HUES6 (cell line): ENCODE data around the gene RNF175.

Experiments
- H3K27ac ChIP-seq: 2 replicates; pipeline ENCODE4 v1.7.0; 2013; ENCODE audit warnings: low read depth, mild to moderate bottlenecking, low read length, inconsistent platforms
- H3K27me3 ChIP-seq: 2 replicates; pipeline ENCODE4 v1.6.1; 2013; ENCODE audit warnings: low read length; ENCODE audit not compliant: control insufficient read depth, insufficient read depth
- H3K36me3 ChIP-seq: 2 replicates; pipeline ENCODE4 v1.6.1; 2013; ENCODE audit warnings: low read length; ENCODE audit not compliant: control insufficient read depth, insufficient read depth
- H3K4me1 ChIP-seq: 2 replicates; pipeline ENCODE4 v1.6.1; 2013; ENCODE audit warnings: low read length; ENCODE audit not compliant: control insufficient read depth, insufficient read depth
- H3K4me3 ChIP-seq: 2 replicates; pipeline ENCODE4 v1.5.1; 2013; ENCODE audit warnings: low read depth, low read length
- H3K9ac ChIP-seq: one replicate; pipeline ENCODE4 v1.6.1; 2013; ENCODE audit warnings: mild to moderate bottlenecking, low read length
- H3K9me3 ChIP-seq: 2 replicates; pipeline ENCODE4 v1.6.1; 2013; ENCODE audit warnings: low read depth, low read length; ENCODE audit not compliant: control insufficient read depth, insufficient read depth

RNF175 gene

DNA sequence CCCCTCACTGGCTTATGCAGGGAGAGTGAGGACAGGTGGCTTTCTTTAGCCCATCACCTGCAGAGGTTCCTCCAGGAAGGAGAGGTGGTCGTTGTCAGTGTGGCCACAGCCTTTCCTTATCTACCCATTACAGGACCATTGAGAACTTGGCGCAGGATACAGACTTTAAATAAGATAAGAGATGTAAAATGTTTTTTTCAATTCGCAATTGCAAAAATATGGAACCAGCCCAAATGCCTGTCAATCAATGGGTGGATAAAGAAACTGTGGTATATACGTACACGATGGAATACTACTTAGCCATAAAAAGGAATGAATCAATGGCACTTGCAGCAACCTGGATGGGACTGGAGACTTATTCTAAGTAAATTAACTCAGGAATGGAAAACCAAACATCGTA, 6.9 kb upstream of the RNF175 start:
- no peaks in the 10 kb centered on the region for H3K9me3 ChIP-seq
- no peak overlapping the region for H3K9ac ChIP-seq
- peaks cover 17% of the 10 kb centered on the region for H3K4me1 ChIP-seq
- H3K27ac ChIP-seq = no peak overlapping the region
- H3K36me3 ChIP-seq = no peaks in the 10 kb centered on the region
- H3K27me3 ChIP-seq = no peaks in the 10 kb centered on the region
- H3K4me3 ChIP-seq = no peak overlapping the region

DNA sequence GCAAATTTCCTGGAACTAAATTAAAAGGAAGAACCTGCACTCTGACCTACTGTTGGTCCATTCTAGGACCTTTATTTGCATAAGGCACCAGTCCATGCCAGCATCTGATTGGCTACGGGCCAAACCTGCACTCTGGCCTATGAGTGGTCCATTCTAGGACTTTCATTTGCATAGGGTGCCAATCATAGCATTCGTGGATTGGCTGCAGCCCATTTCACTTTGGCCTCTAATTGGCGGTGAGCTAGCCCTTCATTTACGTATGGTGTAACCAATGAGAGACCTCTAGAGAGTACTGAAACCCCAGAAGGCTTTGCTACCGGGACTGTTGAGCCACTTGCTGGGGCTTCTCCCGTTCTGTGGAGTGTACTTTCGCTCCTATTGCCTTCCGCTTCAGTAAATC, 6.1 kb upstream of the RNF175 start:
- no peaks in the 10 kb centered on the region for H3K36me3 ChIP-seq
- H3K4me3 ChIP-seq = no peak overlapping the region
- H3K9me3 ChIP-seq = no peaks in the 10 kb centered on the region
- H3K4me1 ChIP-seq = peaks cover 17% of the 10 kb centered on the region
- no peak overlapping the region for H3K9ac ChIP-seq
- H3K27me3 ChIP-seq = peaks cover 5% of the 10 kb centered on the region
- H3K27ac ChIP-seq = no peak overlapping the region

GRCh38 chr4:153764601-153765368, 5.0 kb upstream of the RNF175 start:
- H3K36me3 ChIP-seq = no peaks in the 10 kb centered on the region
- peaks cover 23% of the 10 kb centered on the region for H3K4me1 ChIP-seq
- no peak overlapping the region for H3K27ac ChIP-seq
- no peaks in the 10 kb centered on the region for H3K9me3 ChIP-seq
- H3K4me3 ChIP-seq = no peak overlapping the region
- H3K27me3 ChIP-seq = peaks cover 13% of the 10 kb centered on the region
- no peak overlapping the region for H3K9ac ChIP-seq

- Histone ChIP-seq H3K27me3 (peaks cover 22% of the 10 kb centered on the region), H3K9ac (no peak overlapping the region), H3K9me3 (no peaks in the 10 kb centered on the region), H3K36me3 (no peaks in the 10 kb centered on the region), H3K4me1 (peaks cover 30% of the 10 kb centered on the region), H3K27ac (no peak overlapping the region), H3K4me3 (no peak overlapping the region)
Observed at GRCh38 chr4:153763404-153763803, 3.6 kb upstream of the RNF175 start.

DNA sequence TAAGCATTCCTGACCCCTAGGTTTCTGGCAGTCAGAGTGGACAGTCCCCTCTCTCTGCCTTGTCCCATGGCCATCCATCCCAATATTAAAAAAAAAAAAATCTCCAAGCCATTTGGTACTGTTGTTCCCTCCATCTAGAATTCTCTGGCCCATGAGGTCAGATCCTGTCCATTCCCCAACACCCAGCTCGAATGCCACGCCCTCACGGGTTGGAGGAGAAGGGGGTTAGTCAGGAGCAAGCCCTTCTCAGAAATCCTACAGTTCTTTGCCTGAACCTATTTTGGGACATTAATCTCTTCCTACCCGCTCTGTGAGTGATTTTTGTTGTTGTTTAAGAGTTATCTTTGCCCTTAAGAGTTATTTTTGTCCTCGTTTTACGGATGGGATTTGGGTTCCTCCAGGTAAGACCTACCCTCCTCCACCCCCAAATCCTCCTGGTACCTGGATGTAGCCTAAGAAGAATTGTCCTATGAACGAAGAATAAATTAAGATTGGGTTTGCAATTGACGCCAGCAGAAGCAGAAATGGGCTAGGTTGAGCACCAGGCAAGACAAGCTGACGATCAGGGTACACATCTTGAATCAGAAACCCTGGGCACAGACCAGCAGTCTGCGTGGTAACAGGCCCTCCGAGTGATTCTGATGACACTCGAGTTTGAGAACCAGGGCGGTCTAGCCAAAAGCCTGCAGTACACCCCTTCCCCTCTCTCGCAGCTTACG, 977 bp downstream of the RNF175 start:
- no peaks in the 10 kb centered on the region for H3K36me3 ChIP-seq
- H3K27ac ChIP-seq = no peak overlapping the region
- peaks cover 33% of the 10 kb centered on the region for H3K4me1 ChIP-seq
- peak overlapping the region; percentile 70 for H3K4me3 ChIP-seq
- H3K27me3 ChIP-seq = peaks cover 22% of the 10 kb centered on the region
- H3K9me3 ChIP-seq = peaks cover 11% of the 10 kb centered on the region; the same call in 1 of the 2 replicates
- H3K9ac ChIP-seq = peak overlapping the region; percentile 62

DNA sequence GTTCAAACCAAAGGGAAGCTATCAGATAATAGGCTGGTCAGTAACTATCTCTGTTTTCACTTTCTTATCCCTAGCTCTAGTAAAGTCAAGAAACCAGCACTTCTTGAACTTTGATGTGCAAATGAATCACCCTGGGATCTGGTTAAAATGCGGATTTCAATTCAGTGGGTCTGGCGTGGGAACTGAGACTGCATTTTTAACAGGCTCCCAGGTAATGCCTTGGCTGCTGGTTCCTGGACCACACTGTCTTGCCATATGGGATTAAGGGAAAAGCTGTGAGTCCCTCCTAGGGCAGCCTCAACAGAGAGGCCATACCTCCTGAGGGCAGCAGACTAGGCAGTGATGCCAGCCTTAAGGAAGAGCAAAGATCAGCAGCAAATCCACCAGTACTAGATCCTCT, 1.7 kb downstream of the RNF175 start:
- H3K4me1 ChIP-seq = peaks cover 30% of the 10 kb centered on the region
- peaks cover 11% of the 10 kb centered on the region; the same call in 1 of the 2 replicates for H3K9me3 ChIP-seq
- peak overlapping the region; percentile 22; the same call in 1 of the 2 replicates for H3K4me3 ChIP-seq
- no peak overlapping the region for H3K9ac ChIP-seq
- no peaks in the 10 kb centered on the region for H3K36me3 ChIP-seq
- H3K27me3 ChIP-seq = peaks cover 22% of the 10 kb centered on the region
- H3K27ac ChIP-seq = no peak overlapping the region

DNA sequence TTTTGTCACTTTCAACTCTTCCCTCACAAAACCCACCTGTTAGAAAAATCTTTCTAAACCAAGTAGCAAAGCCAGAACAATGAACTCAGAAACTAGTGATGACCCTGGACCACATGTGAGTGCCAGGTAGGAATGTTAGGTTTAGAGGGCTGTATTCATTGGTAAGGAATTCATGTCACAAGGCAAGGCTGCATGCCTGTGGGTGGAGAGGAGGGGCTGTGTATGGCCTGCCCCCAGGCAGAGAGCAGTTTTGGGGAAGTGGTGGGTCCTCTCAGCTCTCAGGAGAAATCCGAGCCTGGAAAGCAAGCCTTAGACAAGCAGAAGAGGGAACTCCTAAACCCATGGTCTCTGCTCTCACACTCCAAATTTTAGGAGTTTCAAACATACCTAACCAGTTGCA, 2.4 kb downstream of the RNF175 start:
- Histone ChIP-seq H3K36me3 (no peaks in the 10 kb centered on the region), H3K9ac (no peak overlapping the region), H3K4me1 (peaks cover 30% of the 10 kb centered on the region), H3K9me3 (peaks cover 11% of the 10 kb centered on the region; the same call in 1 of the 2 replicates), H3K27ac (no peak overlapping the region), H3K27me3 (peaks cover 22% of the 10 kb centered on the region), H3K4me3 (no peak overlapping the region)

DNA sequence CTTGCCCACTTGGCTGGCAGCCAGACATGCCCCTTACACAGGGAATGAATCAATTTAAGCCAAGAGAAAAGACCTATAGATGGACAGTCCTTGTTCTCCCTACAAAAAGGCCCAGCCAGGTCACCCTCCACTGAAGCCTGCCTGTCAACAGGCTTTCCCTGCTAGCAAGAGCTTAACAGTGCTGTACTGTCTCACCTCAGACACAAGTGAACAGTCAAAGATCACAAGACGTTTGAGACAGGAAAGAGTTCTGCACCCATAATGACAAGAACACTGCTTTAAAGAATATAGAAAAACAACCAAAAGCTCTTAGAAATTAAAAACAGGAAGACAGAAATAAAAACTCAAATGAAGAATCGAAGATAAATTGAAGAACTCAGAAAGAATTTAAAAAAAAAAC, 4.6 kb downstream of the RNF175 start:
- no peak overlapping the region for H3K4me3 ChIP-seq
- H3K27ac ChIP-seq = no peak overlapping the region
- peaks cover 11% of the 10 kb centered on the region; the same call in 1 of the 2 replicates for H3K9me3 ChIP-seq
- no peak overlapping the region for H3K9ac ChIP-seq
- no peaks in the 10 kb centered on the region for H3K36me3 ChIP-seq
- peaks cover 10% of the 10 kb centered on the region for H3K27me3 ChIP-seq
- H3K4me1 ChIP-seq = peaks cover 25% of the 10 kb centered on the region

DNA sequence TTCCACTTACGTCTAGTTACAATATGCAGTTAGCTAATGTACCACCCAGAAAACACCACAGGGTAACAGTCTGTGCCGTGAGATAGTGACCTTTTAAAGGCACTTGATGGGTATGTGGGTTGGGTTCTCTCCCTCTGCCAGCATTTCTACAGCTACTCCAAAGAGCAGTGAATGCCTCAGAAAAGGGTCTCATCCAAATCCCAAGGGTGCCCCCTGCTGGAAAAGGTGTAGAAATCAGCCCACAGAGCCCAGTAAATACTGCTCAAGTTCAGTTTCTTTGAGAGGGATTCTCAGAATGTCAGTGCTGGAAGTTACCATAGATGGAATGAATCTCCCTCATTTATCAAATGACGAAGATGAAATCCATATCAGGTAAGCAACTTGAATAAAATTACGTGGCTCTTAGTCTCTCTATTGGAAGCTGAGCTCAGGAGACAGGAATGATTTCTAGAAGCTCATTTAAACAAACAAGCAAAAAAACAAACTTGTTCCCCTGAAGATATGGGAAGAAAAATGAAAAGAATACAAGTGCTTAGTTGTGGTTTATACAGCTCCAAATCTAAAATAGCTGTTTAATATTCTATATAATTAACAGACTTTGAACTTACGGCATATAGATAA, 9.5 kb downstream of the RNF175 start:
- Histone ChIP-seq H3K36me3 (0 out of 2 replicates have a peak, but pooled peaks cover 3% of the 10 kb centered on the region), H3K27ac (no peak overlapping the region), H3K4me3 (no peak overlapping the region), H3K9ac (no peak overlapping the region), H3K27me3 (no peaks in the 10 kb centered on the region), H3K4me1 (no peaks in the 10 kb centered on the region), H3K9me3 (peaks cover 11% of the 10 kb centered on the region; the same call in 1 of the 2 replicates)

- Histone ChIP-seq H3K36me3 (peaks cover 4% of the 10 kb centered on the region; the same call in 1 of the 2 replicates), H3K9ac (no peak overlapping the region), H3K4me1 (no peaks in the 10 kb centered on the region), H3K27ac (no peak overlapping the region), H3K9me3 (no peaks in the 10 kb centered on the region), H3K4me3 (no peak overlapping the region), H3K27me3 (no peaks in the 10 kb centered on the region)
Observed at GRCh38 chr4:153748378-153748777, 11.4 kb downstream of the RNF175 start.
